Duodenal mucosa (tissue), 2 donors: ENCODE measurements around the gene TNS3.

Experiments
- H3K27ac ChIP-seq: one replicate; pipeline ENCODE4 v1.7.0; 2013; ENCODE audit warnings: low read depth, low read length
- H3K27me3 ChIP-seq, 2 donors: one replicate each; pipeline ENCODE4 v1.7.0; 2013; ENCODE audit warnings: low read length in 2 of 2, control low read depth in 1 of 2; ENCODE audit not compliant: insufficient read depth in 2 of 2, control insufficient read depth in 1 of 2
- H3K36me3 ChIP-seq, 2 donors: one replicate each; pipeline ENCODE4 v1.7.0; 2013; ENCODE audit warnings: low read length in 2 of 2, control low read depth in 1 of 2; ENCODE audit not compliant: insufficient read depth in 2 of 2, control insufficient read depth in 1 of 2
- H3K4me1 ChIP-seq, 2 donors: one replicate each; pipeline ENCODE4 v1.7.0; 2013; ENCODE audit warnings: low read length in 2 of 2, control low read depth in 1 of 2; ENCODE audit not compliant: insufficient read depth in 2 of 2, control insufficient read depth in 1 of 2
- H3K4me3 ChIP-seq, 2 donors: one replicate each; pipeline ENCODE4 v1.7.0; 2013; ENCODE audit warnings: low read length in 2 of 2, low read depth in 1 of 2
- H3K9ac ChIP-seq, 2 donors: one replicate each; pipeline ENCODE4 v1.7.0; 2013; ENCODE audit warnings: low read length in 2 of 2, low read depth in 1 of 2
- H3K9me3 ChIP-seq, 2 donors: one replicate each; pipeline ENCODE4 v1.7.0; 2013; ENCODE audit warnings: low read length in 2 of 2, control low read depth in 1 of 2; ENCODE audit not compliant: control insufficient read depth in 1 of 2

TNS3 gene

DNA sequence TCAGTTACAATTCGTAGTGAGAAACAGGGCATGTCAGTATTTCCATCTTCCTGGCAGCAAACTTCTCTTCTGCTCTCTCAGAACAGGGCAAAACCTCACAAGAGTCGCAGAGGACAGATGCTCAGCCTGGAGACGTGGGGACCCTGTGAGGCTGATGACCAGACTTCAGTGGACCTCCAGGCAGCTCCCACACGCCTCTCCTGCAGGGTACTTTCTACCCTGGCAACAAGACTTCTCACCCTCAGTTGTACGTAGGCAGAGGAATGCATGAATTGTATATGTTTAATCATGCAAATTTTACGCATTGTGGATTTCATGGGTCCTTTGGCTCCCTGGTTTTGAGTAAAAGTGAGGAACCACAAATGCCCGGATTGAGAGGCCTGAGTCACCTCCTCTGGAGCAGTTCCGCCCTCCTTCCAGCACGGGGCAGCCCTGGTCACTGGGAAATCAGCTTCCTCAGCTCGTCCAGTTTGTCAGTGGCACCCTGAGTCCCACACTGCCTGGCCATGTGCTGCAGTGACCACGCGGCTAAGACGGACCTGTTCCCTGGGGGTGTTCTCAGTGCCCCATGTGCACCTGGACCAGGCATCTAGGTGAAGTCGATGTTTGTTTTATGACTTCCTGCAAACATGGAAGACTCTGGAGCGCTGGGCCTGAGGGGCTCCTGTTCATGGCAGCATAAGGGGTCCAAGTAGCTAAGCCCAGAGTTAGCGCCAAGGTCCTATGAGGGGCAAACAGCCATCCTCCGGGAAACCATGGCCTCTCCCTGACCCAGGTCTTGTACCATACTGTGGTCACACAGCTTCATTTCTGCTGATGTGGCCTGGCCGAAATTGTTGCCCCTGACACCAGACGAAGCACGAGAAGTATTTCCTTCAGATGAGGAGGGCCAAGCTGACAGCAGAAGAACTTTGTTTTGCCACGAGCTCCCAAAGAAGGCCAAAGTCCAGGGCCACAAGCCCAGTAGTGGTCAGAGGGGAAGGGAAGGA lies 165.1 kb downstream of the TNS3 start:
- Histone ChIP-seq H3K27me3 (no peaks in the 10 kb centered on the region), H3K9me3 (no peaks in the 10 kb centered on the region), H3K9ac (no peak overlapping the region), H3K4me1 (peaks cover 0 to 4% of the 10 kb centered on the region in 2 donors), H3K4me3 (no peak overlapping the region), H3K36me3 (peaks cover 33 to 73% of the 10 kb centered on the region in 2 donors), H3K27ac (no peak overlapping the region)

DNA sequence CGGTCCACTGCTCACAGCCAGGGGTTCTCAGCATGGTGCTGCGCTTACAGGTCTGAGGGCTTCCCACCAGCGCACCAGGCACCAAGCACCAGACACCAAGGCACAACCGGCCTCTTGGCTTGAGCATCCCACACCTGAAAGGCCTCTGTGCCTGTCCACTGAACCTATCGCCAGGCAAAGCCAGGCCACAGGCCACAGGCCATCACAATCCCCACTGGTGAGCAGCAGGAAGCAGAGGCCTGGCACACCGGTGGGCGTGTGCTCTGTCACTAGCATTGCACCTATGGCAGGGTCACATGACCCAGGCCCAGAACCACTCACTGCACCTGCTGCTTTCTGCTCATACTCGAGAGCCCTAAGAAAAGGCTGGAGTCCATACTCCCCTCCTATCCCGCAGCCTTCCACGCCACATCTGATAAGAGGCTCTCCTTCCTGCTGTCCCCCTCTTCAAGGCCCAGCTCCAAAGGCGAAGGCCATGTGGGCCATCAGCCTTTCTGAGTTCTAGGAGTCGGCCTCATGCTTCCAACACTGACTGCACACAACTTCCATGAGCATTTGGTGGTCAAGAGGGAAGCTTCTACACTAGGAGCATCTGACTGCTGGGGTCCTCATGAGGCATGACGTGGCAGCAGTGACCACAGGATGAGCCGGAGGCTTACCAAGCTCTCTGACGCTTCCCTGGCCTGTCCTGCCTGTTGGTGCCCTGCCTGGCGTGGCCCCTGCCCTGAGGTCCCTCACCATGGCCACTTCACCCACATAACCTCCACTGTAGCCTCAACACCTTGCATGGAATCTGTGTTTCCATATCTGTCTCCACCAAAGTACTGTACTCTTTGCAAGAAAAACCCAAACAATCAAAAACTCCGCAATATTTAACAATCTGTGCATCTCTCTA lies 166.3 kb downstream of the TNS3 start:
- Histone ChIP-seq H3K4me1 (peaks cover 0 to 4% of the 10 kb centered on the region in 2 donors), H3K36me3 (peaks cover 28 to 77% of the 10 kb centered on the region in 2 donors), H3K9me3 (no peaks in the 10 kb centered on the region), H3K27me3 (no peaks in the 10 kb centered on the region), H3K9ac (no peak overlapping the region), H3K4me3 (no peak overlapping the region), H3K27ac (no peak overlapping the region)

DNA sequence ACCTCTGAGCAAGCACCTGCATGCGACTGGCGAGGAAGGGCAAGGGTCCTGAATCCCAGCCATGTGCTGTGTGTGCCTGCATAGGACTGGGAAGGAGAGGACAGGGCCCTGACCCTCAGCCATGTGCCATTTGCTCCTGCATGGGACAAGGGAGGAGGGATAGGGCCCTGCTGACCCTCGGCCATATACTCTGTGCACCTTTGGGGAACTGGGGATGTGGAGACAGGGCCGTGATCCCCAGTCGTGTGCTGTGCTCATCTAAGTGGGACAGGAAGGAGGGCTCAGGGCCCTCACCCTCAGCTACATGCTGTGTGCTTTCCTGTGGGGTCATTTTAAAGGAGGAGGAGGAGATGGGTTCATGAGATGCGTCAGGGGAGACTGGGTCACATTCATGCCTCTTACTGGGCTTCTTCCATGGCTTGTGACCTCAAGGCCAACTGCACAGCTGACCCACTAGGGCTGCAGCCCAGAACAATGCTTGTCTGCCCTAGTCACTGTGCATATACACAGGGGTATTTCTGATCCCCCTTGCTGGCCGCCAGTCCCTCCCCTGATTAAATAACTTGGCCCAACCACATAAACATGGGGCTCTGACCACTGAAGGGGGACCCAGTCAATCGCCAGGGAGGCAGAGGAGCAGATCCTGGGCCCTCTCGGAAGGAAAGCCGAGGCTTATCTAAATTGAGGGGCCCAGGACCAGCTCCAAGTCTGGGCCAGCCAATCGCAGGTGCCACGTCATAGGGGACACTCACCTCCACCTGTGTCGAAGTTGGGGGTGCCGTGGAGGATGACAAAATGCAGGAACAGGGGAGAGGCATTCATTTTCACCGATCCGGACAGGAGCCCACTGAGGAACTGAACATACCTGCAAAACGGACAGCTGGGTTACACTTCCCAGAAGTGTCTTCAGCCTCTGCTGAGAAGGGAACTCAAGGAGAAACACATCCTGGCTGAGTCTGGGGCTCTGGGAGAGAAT lies 167.3 kb downstream of the TNS3 start:
- H3K9ac ChIP-seq: no peak overlapping the region
- H3K9me3 ChIP-seq: no peaks in the 10 kb centered on the region
- peaks cover 30 to 79% of the 10 kb centered on the region in 2 donors for H3K36me3 ChIP-seq
- no peak overlapping the region for H3K4me3 ChIP-seq
- no peak overlapping the region for H3K27ac ChIP-seq
- H3K4me1 ChIP-seq: peaks cover 0 to 4% of the 10 kb centered on the region in 2 donors
- H3K27me3 ChIP-seq: no peaks in the 10 kb centered on the region

DNA sequence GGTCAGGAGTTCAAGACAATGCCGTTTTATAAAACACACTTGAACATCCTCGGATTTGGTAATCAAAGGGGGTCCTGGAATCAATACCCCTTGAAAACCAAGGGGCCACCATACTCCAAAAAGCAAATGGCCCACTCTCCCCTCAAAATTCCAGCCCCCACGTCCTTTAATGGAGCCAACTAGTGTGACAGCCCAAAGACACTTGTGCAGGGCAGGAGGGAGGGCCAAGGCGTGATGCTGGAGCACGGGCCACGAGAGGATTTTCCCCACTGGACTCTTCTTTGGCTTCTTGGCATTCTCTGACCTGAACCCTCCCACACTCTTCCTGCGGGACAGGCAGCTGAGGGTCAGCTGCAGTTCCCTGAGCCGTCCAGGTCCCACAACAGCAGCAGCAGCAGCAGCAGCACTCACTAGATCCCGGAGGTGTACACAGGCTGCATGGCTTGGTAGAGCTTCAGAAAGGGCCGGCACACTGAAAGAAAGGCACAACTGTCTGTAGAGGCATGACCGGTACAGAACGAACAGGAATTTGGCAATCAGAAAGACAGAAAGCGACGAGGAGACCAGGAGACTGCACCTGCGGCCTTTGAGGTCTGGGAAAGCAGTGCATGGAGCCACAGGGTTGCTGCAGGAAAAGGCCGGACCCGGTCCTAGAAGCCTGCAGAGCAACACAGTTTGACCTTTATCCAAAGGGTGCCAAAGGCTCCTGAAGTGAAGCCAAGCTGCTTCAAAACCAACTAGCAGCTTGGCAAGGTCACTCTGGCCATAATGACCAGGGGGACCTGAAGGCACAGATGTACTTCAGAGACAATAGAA lies 168.2 kb downstream of the TNS3 start:
- Histone ChIP-seq H3K4me1 (peaks cover 2 to 6% of the 10 kb centered on the region in 2 donors), H3K4me3 (no peak overlapping the region), H3K36me3 (peaks cover 32 to 73% of the 10 kb centered on the region in 2 donors), H3K27me3 (no peaks in the 10 kb centered on the region), H3K9me3 (no peaks in the 10 kb centered on the region), H3K9ac (no peak overlapping the region), H3K27ac (no peak overlapping the region)

DNA sequence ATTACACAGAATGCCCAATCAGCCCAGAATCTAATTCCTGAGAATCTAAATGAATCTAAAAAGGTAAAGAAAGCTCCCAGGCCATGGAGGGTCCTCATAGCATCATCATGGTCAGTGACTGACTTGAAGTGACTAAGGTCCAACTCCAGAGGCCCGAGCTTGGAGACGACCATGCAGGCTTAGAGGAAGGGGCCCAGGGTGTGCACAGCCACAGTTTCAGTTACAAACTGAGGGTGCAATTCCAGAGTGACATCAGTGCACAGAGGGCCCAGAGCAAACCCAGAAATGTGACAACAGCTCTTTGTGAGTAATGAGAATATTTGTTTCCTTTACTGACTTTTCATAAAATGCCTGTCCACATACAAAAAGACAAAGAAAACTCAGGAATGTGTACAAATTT lies 170.0 kb downstream of the TNS3 start:
- H3K36me3 ChIP-seq: peaks cover 39 to 68% of the 10 kb centered on the region in 2 donors
- H3K27ac ChIP-seq: no peak overlapping the region
- no peak overlapping the region for H3K9ac ChIP-seq
- H3K4me3 ChIP-seq: no peak overlapping the region
- H3K9me3 ChIP-seq: no peaks in the 10 kb centered on the region
- peaks cover 20 to 21% of the 10 kb centered on the region in 2 donors for H3K4me1 ChIP-seq
- no peaks in the 10 kb centered on the region for H3K27me3 ChIP-seq

DNA sequence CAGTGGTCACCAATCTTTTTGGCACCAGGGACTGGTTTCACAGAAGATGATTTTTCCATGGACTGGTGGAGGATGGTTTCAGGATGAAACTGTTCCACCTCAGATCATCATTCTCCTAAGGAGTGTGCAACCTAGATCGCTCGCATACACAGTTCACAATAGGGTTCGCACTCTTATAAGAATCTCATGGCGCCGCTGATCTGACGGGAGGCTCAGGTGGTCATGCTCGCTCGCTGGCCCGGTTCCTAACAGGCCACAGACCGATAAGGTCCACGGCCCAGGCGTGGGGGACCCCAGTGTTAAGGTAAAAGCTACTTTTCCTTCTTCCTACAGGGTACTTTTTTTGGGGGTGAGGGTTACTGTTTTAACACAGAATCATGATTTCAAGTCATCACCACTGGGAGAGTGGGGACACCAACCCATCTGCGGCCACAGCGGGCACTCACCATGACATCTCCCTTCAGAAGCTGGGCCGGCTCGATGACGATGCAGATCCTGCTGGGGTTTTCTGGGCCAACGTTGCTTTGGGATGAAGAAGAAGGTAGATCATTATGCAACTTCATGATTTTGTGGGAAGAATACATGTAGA lies 170.5 kb downstream of the TNS3 start:
- Histone ChIP-seq H3K27ac (no peak overlapping the region), H3K4me3 (no peak overlapping the region), H3K36me3 (peaks cover 37 to 63% of the 10 kb centered on the region in 2 donors), H3K27me3 (no peaks in the 10 kb centered on the region), H3K9ac (no peak overlapping the region), H3K9me3 (no peaks in the 10 kb centered on the region), H3K4me1 (peaks cover 26% of the 10 kb centered on the region in 2 donors)

DNA sequence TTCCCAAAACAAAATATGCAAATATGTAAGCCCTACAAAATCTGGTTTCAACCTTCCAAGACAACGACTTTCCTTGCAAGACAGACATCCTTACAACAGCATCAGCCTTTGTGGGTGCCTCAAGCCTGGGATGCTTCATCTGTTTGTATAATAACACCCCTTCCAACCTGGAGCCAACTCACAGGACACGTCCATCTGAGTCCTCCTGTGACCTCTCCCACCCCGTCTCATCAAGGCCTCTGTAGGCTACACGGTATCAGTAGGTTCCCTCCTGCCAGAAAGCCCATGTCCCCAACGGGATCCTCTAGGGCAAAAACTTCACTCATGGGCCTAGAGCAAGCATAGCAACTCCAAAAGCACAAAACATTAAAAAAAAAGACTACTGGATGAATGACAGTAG lies 173.2 kb downstream of the TNS3 start:
- Histone ChIP-seq H3K36me3 (peaks cover 28 to 37% of the 10 kb centered on the region in 2 donors), H3K9me3 (no peaks in the 10 kb centered on the region), H3K4me1 (peaks cover 39 to 41% of the 10 kb centered on the region in 2 donors), H3K27me3 (no peaks in the 10 kb centered on the region), H3K4me3 (no peak overlapping the region), H3K27ac (no peak overlapping the region), H3K9ac (no peak overlapping the region)

DNA sequence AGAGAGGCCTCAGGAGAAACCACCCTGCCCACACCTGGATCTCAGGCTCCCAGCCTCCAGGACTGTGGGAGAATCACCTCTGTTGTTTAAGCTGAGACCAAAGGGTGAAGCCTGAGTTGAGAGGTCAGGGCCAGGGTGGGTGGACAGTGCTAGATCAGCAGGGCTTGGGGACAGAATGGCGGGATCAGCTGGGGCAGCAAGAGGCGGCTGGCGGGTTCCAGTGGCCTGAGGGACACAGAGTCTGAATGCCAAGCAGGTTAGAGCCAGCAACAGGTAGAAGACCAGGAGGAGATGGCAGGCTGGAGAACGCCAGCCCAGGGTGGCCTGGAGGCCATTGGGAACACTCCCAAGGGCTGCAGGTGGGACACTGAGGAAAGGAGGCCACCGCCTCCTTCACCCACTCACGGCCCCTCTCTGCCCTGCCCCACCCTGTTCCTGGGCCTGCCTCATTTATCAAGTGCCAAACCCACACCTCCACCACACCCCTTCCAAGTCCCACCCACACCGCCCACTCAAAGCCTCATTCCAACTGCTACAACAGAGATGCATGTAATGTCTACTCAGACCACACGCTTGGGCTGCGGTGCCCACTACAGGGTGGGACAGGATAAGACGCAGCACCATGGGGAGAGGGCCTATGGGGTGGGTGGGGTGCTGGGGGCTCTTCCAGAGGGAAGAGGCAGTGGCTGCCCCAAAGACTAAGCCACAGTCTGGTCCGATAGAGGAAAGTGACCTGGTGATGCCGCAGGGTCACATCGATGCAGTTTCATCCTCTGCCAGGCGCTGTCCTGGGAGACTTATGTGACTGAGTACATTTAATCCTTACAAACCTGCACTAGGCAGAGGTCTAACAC lies 173.9 kb downstream of the TNS3 start:
- peak overlapping the region; percentile 13 for H3K27ac ChIP-seq
- H3K4me1 ChIP-seq: peaks cover 39 to 41% of the 10 kb centered on the region in 2 donors
- no peak overlapping the region for H3K9ac ChIP-seq
- no peak overlapping the region for H3K4me3 ChIP-seq
- no peaks in the 10 kb centered on the region for H3K9me3 ChIP-seq
- H3K27me3 ChIP-seq: no peaks in the 10 kb centered on the region
- H3K36me3 ChIP-seq: peaks cover 32 to 37% of the 10 kb centered on the region in 2 donors
